Fibroblast of mammary gland (primary cell): Measurements from ENCODE around the gene ALDH1B1.

Source experiments
- DNase-seq: peaks from one replicate; pipeline ENCODE4 v3.0.0-alpha.2; 2010; ENCODE audit warnings: low read depth
- H3K4me3 ChIP-seq: 2 replicates; pipeline ENCODE4 v1.5.1; 2011; ENCODE audit warnings: low read depth, mild to moderate bottlenecking, low read length, moderate library complexity; ENCODE audit not compliant: control insufficient read depth
- CTCF ChIP-seq: conservative IDR thresholded peaks from 2 replicates; pipeline ENCODE4 v1.5.1; 2011; ENCODE audit warnings: low read depth, low read length, inconsistent platforms; ENCODE audit not compliant: control insufficient read depth, insufficient read depth

Gene ALDH1B1

GRCh38 chr9:38361473-38361850 is 31.0 kb upstream of the ALDH1B1 start:
- no peak overlapping the region for H3K4me3 ChIP-seq
- DNase-seq = no peak
- TF ChIP-seq CTCF = no peak

- DNase-seq = peak; percentile 88
- peak; percentile 77 for TF ChIP-seq CTCF
- no peak overlapping the region for H3K4me3 ChIP-seq
Observed at GRCh38 chr9:38362852-38363588, 29.5 kb upstream of the ALDH1B1 start.

- DNase-seq = no peak
- TF ChIP-seq CTCF = no peak
Observed at GRCh38 chr9:38363589-38363925, 28.9 kb upstream of the ALDH1B1 start.

GRCh38 chr9:38367898-38368297 is 24.6 kb upstream of the ALDH1B1 start:
- no peak overlapping the region for H3K4me3 ChIP-seq
- TF ChIP-seq CTCF = no peak
- no peak for DNase-seq

More at GRCh38 chr9:38363589-38363925, 28.9 kb upstream of the ALDH1B1 start:
- H3K4me3 ChIP-seq = no peak overlapping the region

GRCh38 chr9:38368731-38369130 is 23.8 kb upstream of the ALDH1B1 start:
- no peak for DNase-seq
- no peak for TF ChIP-seq CTCF
- H3K4me3 ChIP-seq = no peak overlapping the region

GRCh38 chr9:38370176-38370575 is 22.3 kb upstream of the ALDH1B1 start:
- no peak for TF ChIP-seq CTCF
- H3K4me3 ChIP-seq = no peak overlapping the region
- DNase-seq = no peak

- DNase-seq = peak; percentile 26
- peak; percentile 11 for TF ChIP-seq CTCF
- H3K4me3 ChIP-seq = no peak overlapping the region
Observed at GRCh38 chr9:38371495-38371894, 21.0 kb upstream of the ALDH1B1 start.
